Measurements from ENCODE around the gene PRKCB.

DNA sequence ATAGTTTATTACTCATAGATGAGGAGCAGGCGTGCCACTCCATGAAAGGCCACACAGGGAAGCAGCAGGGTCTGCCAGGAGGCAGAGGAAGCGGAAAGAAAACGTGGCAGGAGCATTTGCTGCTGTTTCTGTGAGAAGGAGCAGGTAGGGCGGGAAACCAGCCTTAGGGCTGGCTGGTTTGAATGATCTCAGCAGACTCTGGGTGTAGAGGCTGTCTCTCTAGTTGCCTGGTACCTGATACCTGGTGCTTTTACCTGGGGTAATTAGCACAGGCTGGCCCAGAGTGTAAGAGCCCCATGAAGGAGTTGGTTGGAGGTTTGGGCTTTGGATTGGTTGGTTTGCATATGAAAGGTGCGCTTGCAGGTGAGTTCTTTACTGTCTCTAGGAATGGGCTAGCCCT, 215.3 kb downstream of the PRKCB start:
- TF ChIP-seq, protein P1, sequence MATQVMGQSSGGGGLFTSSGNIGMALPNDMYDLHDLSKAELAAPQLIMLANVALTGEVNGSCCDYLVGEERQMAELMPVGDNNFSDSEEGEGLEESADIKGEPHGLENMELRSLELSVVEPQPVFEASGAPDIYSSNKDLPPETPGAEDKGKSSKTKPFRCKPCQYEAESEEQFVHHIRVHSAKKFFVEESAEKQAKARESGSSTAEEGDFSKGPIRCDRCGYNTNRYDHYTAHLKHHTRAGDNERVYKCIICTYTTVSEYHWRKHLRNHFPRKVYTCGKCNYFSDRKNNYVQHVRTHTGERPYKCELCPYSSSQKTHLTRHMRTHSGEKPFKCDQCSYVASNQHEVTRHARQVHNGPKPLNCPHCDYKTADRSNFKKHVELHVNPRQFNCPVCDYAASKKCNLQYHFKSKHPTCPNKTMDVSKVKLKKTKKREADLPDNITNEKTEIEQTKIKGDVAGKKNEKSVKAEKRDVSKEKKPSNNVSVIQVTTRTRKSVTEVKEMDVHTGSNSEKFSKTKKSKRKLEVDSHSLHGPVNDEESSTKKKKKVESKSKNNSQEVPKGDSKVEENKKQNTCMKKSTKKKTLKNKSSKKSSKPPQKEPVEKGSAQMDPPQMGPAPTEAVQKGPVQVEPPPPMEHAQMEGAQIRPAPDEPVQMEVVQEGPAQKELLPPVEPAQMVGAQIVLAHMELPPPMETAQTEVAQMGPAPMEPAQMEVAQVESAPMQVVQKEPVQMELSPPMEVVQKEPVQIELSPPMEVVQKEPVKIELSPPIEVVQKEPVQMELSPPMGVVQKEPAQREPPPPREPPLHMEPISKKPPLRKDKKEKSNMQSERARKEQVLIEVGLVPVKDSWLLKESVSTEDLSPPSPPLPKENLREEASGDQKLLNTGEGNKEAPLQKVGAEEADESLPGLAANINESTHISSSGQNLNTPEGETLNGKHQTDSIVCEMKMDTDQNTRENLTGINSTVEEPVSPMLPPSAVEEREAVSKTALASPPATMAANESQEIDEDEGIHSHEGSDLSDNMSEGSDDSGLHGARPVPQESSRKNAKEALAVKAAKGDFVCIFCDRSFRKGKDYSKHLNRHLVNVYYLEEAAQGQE (IDR thresholded peaks at IDR 0.05; ENCODE audit: insufficient read depth in 1 of 2, low read depth in 2 of 2, low read length in 2 of 2): no peak
- no peak for TF ChIP-seq POLR2AphosphoS5 (IDR thresholded peaks at IDR 0.05; ENCODE audit: low read depth, low read length)

All from PFSK-1 (cell line).